Right cardiac atrium (tissue), 5 donors: ENCODE data around the gene VCAN. TPM values are rescaled to one million over a fixed set of nuclear protein-coding genes. Genes with fewer than 3 reads are reported as not detected.
A peak's percentile ranks its signal among the peaks of the same experiment; 100 is the strongest.

ENCODE experiments used
- ATAC-seq, 2 donors: fragments of 200-7000 bp; cut with Tn5 transposase; one replicate each; pipeline versions ENCODE4 v1.8.0 to v1.9.1; 2020; ENCODE audit warnings: moderate library complexity in 2 of 2, mild to moderate bottlenecking in 1 of 2
- DNase-seq, 3 donors: peaks; one replicate each; pipeline ENCODE4 v3.0.0-alpha.2; 2020
- H3K27ac ChIP-seq: one replicate; pipeline ENCODE4 v1.5.1; 2013; ENCODE audit warnings: mild to moderate bottlenecking, low read length, control low read depth, moderate library complexity
- H3K27me3 ChIP-seq: one replicate; pipeline ENCODE4 v1.6.1; 2013; ENCODE audit not compliant: control insufficient read depth, insufficient read depth
- H3K4me1 ChIP-seq: one replicate; pipeline ENCODE4 v1.6.1; 2013; ENCODE audit warnings: low read length; ENCODE audit not compliant: control insufficient read depth, insufficient read depth
- H3K4me3 ChIP-seq: one replicate; pipeline ENCODE4 v1.5.1; 2013; ENCODE audit warnings: low read length, control low read depth
- H3K9me3 ChIP-seq: one replicate; pipeline ENCODE4 v1.6.1; 2013; ENCODE audit warnings: low read length; ENCODE audit not compliant: control insufficient read depth
- WGBS: extraction: QIAGEN DNeasy Blood & Tissue Kit; methylation state at CpG from one replicate; pipeline ENCODE4 v1.1.7; 2013; 5-methylcytosine and 5-hydroxymethylcytosine counted together
- intact Hi-C, 4 donors: fragments of 100-400 bp; cut with DNase I; formaldehyde crosslinking; loops; one replicate each; pipeline versions ENCODE4 v1.11.0 to v1.14.0; 2022 to 2023
- polyA plus RNA-seq: library from polyadenylated mRNA; stranded (reverse); fragments of 200-250 nt; gene quantifications from one replicate; pipeline ENCODE4 v1.2.3, GENCODE V29; 2013
- total RNA-seq, 4 donors: library from RNA; stranded (reverse); fragmentation: NEBNext Ultra II Directional; extraction: Animal tissue kit (Norgen Biotek cat#: 25700); gene quantifications; one replicate each; pipeline ENCODE4 v1.2.1, GENCODE V29; 2021
- donor health status: healthy with polysubstance abuse.
- donor health status: DM: no; HTN: yes; CAD: no.
- donor health status: DM: no; HTN: no; CAD: no.
- donor health status: DM: no; HTN: yes; CAD: no; lungs with severe emphysema.
- donor health status: DM: yes; HTN: yes; CAD: no.

The VCAN gene
- total and polyA plus RNA-seq, 5 donors, result 22.1 to 190 (median 92.0) TPM

- H3K27ac ChIP-seq, result no peak overlapping the region
- peak overlapping the region; percentile 49 for H3K4me3 ChIP-seq
- no peaks in the 10 kb centered on the region for H3K4me1 ChIP-seq
- WGBS, result 66% methylated on average over 5 of the region's 5 CpGs
- intact Hi-C loops, result loop anchor here in 2 of 4 donors (10.0 kb wide), 2 partner anchors 831 to 1121 kb away; no protein-coding TSS in a partner anchor
- no peak for ATAC-seq
- no peaks in the 10 kb centered on the region for H3K9me3 ChIP-seq
- H3K27me3 ChIP-seq, result peaks cover 2% of the 10 kb centered on the region
- no peak for DNase-seq
Observed at GRCh38 chr5:83475935-83476814, 4.6 kb downstream of the VCAN start.

- Histone ChIP-seq H3K4me1 (no peaks in the 10 kb centered on the region), H3K4me3 (no peak overlapping the region), H3K9me3 (no peaks in the 10 kb centered on the region), H3K27ac (no peak overlapping the region), H3K27me3 (peaks cover 2% of the 10 kb centered on the region)
- ATAC-seq (no peak), DNase-seq (no peak)
- 85% methylated on average over 1 of the region's 1 CpG for WGBS
- intact Hi-C loops, result no loop called here
Observed at GRCh38 chr5:83482961-83483360, 11.4 kb downstream of the VCAN start.

GRCh38 chr5:83484294-83484693 is 12.8 kb downstream of the VCAN start:
- DNase-seq (no peak), ATAC-seq (no peak)
- no peaks in the 10 kb centered on the region for H3K9me3 ChIP-seq
- intact Hi-C loops, result no loop called here
- no peaks in the 10 kb centered on the region for H3K27me3 ChIP-seq
- no peaks in the 10 kb centered on the region for H3K4me1 ChIP-seq
- no peak overlapping the region for H3K4me3 ChIP-seq
- 92% methylated on average over 2 of the region's 2 CpGs for WGBS
- no peak overlapping the region for H3K27ac ChIP-seq

GRCh38 chr5:83485842-83486241 is 14.3 kb downstream of the VCAN start:
- ATAC-seq, result peak in 1 of 2 donors; percentile 19
- H3K27ac ChIP-seq, result no peak overlapping the region
- H3K4me1 ChIP-seq, result no peaks in the 10 kb centered on the region
- intact Hi-C loops, result no loop called here
- no peaks in the 10 kb centered on the region for H3K9me3 ChIP-seq
- no peak overlapping the region for H3K4me3 ChIP-seq
- H3K27me3 ChIP-seq, result no peaks in the 10 kb centered on the region
- DNase-seq, result no peak
- 92% methylated on average over 4 of the region's 4 CpGs for WGBS

GRCh38 chr5:83487155-83487554 is 15.6 kb downstream of the VCAN start:
- Histone ChIP-seq H3K9me3 (no peaks in the 10 kb centered on the region), H3K4me3 (no peak overlapping the region), H3K4me1 (no peaks in the 10 kb centered on the region), H3K27ac (no peak overlapping the region), H3K27me3 (no peaks in the 10 kb centered on the region)
- intact Hi-C loops, result no loop called here
- no peak for DNase-seq
- ATAC-seq, result no peak
- WGBS, result 65% methylated on average over 1 of the region's 1 CpG

- intact Hi-C loops, result no loop called here
- 24% methylated on average over 1 of the region's 1 CpG for WGBS
Observed at GRCh38 chr5:83488271-83488670, 16.7 kb downstream of the VCAN start.

DNA sequence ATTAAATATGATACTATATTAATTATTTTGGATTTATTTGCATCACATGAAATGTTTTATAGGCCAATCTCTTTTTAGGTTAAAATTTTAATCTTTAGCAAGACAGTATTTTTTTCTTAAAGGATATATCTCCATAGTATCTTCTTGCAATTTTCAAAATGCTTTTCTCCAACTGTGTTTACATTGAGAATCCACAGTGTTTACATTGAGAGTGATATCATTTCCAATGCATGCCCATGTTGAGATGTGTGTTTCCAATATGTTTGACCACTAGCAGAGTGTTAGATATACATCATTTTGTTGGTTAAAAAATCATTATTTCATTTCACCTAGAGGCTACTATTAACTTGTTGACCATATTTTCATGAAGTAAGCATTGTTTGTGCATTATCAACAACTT is 17.3 kb downstream of the VCAN start:
- Histone ChIP-seq H3K27me3 (no peaks in the 10 kb centered on the region), H3K4me3 (no peak overlapping the region), H3K4me1 (no peaks in the 10 kb centered on the region), H3K9me3 (no peaks in the 10 kb centered on the region), H3K27ac (no peak overlapping the region)
- intact Hi-C loops, result no loop called here
- DNase-seq, result no peak
- ATAC-seq, result no peak

More at GRCh38 chr5:83488271-83488670, 16.7 kb downstream of the VCAN start:
- no peak overlapping the region for H3K4me3 ChIP-seq
- ATAC-seq (no peak), DNase-seq (no peak)
- no peaks in the 10 kb centered on the region for H3K27me3 ChIP-seq
- H3K27ac ChIP-seq, result no peak overlapping the region
- no peaks in the 10 kb centered on the region for H3K9me3 ChIP-seq
- H3K4me1 ChIP-seq, result no peaks in the 10 kb centered on the region

- 94% methylated on average over 9 of the region's 9 CpGs for WGBS
- Histone ChIP-seq H3K27me3 (no peaks in the 10 kb centered on the region), H3K9me3 (no peaks in the 10 kb centered on the region), H3K4me1 (no peaks in the 10 kb centered on the region), H3K27ac (no peak overlapping the region), H3K4me3 (no peak overlapping the region)
- intact Hi-C loops, result no loop called here
- DNase-seq (no peak), ATAC-seq (no peak)
Observed at GRCh38 chr5:83490203-83490602, 18.7 kb downstream of the VCAN start.

DNA sequence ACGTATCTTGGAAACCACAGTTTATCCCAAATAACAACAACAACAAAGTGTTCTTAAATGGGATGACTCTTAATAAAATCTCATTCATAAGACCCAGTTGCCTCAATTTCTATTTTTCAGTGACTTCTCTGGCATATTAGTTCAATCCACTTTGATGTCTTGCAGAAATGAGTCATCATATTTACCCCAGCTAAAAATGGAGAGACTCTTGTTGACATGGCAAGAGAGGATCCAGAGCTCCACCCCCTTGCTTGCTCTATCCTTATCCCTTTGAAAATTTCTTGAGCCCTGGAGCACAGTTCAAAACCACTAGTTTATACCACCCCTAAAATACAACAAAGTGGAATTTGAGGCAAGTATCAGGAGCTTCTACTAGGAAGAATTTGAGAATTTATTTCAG is 20.8 kb downstream of the VCAN start:
- H3K4me3 ChIP-seq, result no peak overlapping the region
- H3K27ac ChIP-seq, result no peak overlapping the region
- WGBS, result 90% methylated on average over 1 of the region's 1 CpG
- H3K9me3 ChIP-seq, result no peaks in the 10 kb centered on the region
- no peaks in the 10 kb centered on the region for H3K27me3 ChIP-seq
- intact Hi-C loops, result no loop called here
- ATAC-seq (no peak), DNase-seq (no peak)
- H3K4me1 ChIP-seq, result no peaks in the 10 kb centered on the region

DNA sequence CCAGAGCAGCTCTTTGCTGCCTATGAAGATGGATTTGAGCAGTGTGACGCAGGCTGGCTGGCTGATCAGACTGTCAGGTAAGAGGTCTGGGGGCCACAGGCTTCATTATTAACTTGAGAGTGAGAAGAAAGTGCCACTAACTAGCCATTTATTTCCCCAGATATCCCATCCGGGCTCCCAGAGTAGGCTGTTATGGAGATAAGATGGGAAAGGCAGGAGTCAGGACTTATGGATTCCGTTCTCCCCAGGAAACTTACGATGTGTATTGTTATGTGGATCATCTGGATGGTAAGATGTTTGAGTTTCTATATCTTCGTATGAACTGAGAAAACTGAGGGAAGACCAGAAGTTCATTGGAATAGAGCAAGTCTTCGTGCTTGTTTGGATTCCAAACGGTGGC is 22.1 kb downstream of the VCAN start:
- intact Hi-C loops, result no loop called here
- Histone ChIP-seq H3K4me1 (no peaks in the 10 kb centered on the region), H3K4me3 (no peak overlapping the region), H3K27me3 (no peaks in the 10 kb centered on the region), H3K27ac (no peak overlapping the region), H3K9me3 (no peaks in the 10 kb centered on the region)
- ATAC-seq (no peak), DNase-seq (no peak)
- 82% methylated on average over 7 of the region's 7 CpGs for WGBS

GRCh38 chr5:83494087-83494620 is 22.6 kb downstream of the VCAN start:
- no peaks in the 10 kb centered on the region for H3K9me3 ChIP-seq
- H3K4me3 ChIP-seq, result no peak overlapping the region
- ATAC-seq (no peak), DNase-seq (no peak)
- H3K27ac ChIP-seq, result no peak overlapping the region
- intact Hi-C loops, result no loop called here
- no peaks in the 10 kb centered on the region for H3K27me3 ChIP-seq
- 70% methylated on average over 2 of the region's 2 CpGs for whole genome bisulfite sequencing
- no peaks in the 10 kb centered on the region for H3K4me1 ChIP-seq
